ENCODE data around the gene GIN1. TPM values are rescaled to one million over a fixed set of nuclear protein-coding genes. Genes with fewer than 3 reads are reported as not detected.
A peak's percentile ranks its signal among the peaks of the same experiment; 100 is the strongest.

The GIN1 gene
- total and polyA plus RNA-seq, 8 donors: 2.2 to 6.2 (median 3.6) TPM

DNA sequence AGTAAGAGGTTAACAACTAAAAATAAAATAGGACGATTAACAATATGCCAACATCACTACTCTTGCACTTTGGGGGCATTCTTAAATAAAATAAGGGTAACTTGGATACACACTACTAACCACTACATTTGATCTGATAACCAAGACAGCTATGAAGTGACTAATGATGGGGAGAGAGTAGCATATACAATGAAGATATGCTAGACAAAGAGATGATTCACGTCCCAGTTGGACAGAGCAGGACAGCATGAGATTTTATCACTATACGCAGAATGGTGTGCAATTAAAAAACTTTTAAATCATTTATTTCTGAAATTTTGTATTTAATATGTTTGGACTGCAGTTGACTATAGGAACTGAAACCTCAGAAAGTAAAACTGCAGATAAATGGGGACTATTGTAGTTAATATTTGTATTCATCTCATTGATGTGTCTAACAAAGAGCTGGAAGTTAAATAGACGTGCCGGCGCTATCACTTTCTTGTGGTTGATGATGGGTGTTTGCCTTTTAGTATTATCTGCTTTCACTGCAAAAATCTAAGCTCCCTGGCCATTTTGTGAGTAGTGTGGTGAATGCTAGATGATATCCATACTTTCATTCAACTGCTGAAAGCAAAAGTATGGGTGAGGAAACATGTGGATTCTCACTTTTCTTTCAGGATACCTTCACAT lies 18.7 kb downstream of the GIN1 start:
- H3K36me3 ChIP-seq: no peaks in the 10 kb centered on the region
- no peak overlapping the region for H3K4me3 ChIP-seq
- no peak overlapping the region for H3K27ac ChIP-seq
- DNase-seq (no peak), FAIRE-seq (no peak), ATAC-seq (no peak)
- TF ChIP-seq, protein P1, sequence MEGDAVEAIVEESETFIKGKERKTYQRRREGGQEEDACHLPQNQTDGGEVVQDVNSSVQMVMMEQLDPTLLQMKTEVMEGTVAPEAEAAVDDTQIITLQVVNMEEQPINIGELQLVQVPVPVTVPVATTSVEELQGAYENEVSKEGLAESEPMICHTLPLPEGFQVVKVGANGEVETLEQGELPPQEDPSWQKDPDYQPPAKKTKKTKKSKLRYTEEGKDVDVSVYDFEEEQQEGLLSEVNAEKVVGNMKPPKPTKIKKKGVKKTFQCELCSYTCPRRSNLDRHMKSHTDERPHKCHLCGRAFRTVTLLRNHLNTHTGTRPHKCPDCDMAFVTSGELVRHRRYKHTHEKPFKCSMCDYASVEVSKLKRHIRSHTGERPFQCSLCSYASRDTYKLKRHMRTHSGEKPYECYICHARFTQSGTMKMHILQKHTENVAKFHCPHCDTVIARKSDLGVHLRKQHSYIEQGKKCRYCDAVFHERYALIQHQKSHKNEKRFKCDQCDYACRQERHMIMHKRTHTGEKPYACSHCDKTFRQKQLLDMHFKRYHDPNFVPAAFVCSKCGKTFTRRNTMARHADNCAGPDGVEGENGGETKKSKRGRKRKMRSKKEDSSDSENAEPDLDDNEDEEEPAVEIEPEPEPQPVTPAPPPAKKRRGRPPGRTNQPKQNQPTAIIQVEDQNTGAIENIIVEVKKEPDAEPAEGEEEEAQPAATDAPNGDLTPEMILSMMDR (IDR thresholded peaks at IDR 0.05): no peak
- H3K4me1 ChIP-seq: no peaks in the 10 kb centered on the region
- intact Hi-C loops (cut with DNase I): no loop called here
- H3K27me3 ChIP-seq: no peaks in the 10 kb centered on the region
- H3K9me3 ChIP-seq: no peaks in the 10 kb centered on the region
- 88 to 93% methylated on average over 6 of the region's 6 CpGs for WGBS, 2 donors

DNA sequence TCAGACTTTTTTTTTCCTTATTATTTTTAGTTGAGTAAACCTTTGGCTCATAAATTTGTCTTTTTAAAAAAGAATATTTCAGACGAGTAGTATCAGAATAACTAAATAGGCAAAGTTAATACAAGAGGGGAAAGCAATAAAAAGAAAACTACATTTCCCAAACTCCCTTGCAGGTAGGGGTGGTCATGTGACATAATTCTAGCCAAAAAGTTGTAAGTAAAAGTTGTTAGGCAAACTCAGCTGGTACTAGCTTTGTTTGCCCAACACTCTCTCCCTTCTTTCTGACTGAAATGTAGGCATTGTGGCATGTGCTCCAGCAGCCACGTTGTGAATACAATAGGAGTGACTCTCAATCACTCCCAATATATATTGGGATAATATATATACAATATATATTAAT lies 20.9 kb downstream of the GIN1 start:
- Histone ChIP-seq H3K4me3 (no peak overlapping the region), H3K27ac (no peak overlapping the region), H3K4me1 (peaks cover 0 to 13% (median 7%) of the 10 kb centered on the region in 3 donors), H3K36me3 (no peaks in the 10 kb centered on the region), H3K9me3 (no peaks in the 10 kb centered on the region), H3K27me3 (no peaks in the 10 kb centered on the region)
- FAIRE-seq: no peak
- TF ChIP-seq, protein P1 (IDR thresholded peaks at IDR 0.05): no peak
- no peak for ATAC-seq
- WGBS, 2 donors: 57 to 60% methylated on average over 2 of the region's 2 CpGs
- DNase-seq: no peak
- intact Hi-C loops (cut with DNase I): no loop called here

DNA sequence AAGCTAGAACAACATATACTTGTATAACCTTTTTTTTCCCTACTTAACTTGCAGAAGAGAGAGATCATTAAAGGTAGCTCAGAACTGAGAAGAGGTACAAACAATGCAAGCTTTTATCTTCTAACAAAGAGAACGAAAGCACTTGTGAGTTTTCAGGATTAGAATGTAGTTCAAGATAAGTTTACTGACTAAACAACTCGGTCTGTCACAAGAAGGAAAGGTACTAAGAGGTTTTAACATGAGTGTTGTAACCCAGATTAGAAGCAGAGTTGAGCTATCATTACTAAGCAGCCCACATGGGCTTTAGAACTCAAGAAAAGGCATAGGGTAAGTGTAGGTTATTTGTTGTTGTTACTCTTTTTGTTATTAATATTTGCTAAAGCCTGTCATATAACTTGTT lies 25.2 kb downstream of the GIN1 start:
- Histone ChIP-seq H3K27ac (peak overlapping the region in 1 of 4 donors; percentile 37), H3K27me3 (no peaks in the 10 kb centered on the region), H3K36me3 (no peaks in the 10 kb centered on the region), H3K4me1 (peaks cover 0 to 20% (median 10%) of the 10 kb centered on the region in 3 donors), H3K4me3 (no peak overlapping the region), H3K9me3 (no peaks in the 10 kb centered on the region)
- FAIRE-seq: no peak
- peak; percentile 38 to 83 (median 70) for ATAC-seq
- TF ChIP-seq, protein P1 (IDR thresholded peaks at IDR 0.05): no peak
- no peak for DNase-seq
- intact Hi-C loops (cut with DNase I): no loop called here
- WGBS, 2 donors: 18 to 28% methylated on average over 2 of the region's 2 CpGs

DNA sequence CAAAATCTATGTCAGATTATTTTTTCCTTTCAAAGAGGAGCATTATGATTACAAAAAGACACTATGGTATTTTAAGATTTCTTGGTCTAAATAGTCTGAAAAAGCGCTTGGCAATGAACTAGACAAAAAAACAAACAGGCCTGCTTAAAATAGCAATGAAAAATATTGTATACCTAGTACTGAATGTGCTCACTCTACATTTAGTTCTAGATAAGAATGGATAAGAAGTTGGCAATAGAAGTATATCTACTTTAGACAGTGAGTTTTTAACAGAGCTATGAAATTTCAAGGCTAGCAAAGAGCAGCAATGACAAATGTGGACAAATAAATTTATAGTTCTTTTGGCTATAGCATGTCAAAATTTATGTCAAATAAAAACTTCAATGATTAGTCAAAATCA lies 26.2 kb downstream of the GIN1 start:
- TF ChIP-seq, protein P1 (IDR thresholded peaks at IDR 0.05): no peak
- Histone ChIP-seq H3K4me1 (peaks cover 0 to 20% (median 10%) of the 10 kb centered on the region in 3 donors), H3K27me3 (no peaks in the 10 kb centered on the region), H3K4me3 (no peak overlapping the region), H3K36me3 (no peaks in the 10 kb centered on the region), H3K9me3 (no peaks in the 10 kb centered on the region), H3K27ac (peak overlapping the region in 1 of 4 donors; percentile 42)
- 39 to 40% methylated on average over 1 of the region's 1 CpG for WGBS, 2 donors
- intact Hi-C loops (cut with DNase I): no loop called here
- DNase-seq: no peak
- FAIRE-seq: no peak
- ATAC-seq: peak; percentile 38 to 86 (median 73)

DNA sequence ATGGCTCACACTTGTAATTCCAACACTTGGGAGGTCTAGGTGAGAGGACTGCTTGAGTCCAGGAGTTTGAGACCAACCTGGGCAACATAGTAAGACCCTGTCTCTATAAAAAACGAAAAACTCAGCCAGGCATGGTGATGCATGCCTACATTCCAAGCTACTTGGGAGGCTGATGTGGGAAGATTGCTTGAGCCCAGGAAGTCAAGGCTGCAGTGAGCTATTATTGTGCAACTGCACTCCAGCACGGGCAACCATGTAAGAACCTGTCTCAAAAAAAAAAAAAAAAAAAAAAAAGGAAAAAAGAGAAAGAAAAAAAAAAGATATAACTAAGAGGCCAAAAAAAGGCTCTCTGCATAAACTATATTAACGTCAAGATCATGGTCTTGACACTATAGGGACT lies 27.3 kb downstream of the GIN1 start:
- H3K4me1 ChIP-seq: peaks cover 0 to 20% (median 10%) of the 10 kb centered on the region in 3 donors
- no peaks in the 10 kb centered on the region for H3K9me3 ChIP-seq
- DNase-seq: no peak
- TF ChIP-seq, protein P1 (IDR thresholded peaks at IDR 0.05): no peak
- FAIRE-seq: no peak
- no peak overlapping the region for H3K4me3 ChIP-seq
- ATAC-seq: no peak
- intact Hi-C loops (cut with DNase I): no loop called here
- H3K36me3 ChIP-seq: peaks cover 0 to 6% (median 5%) of the 10 kb centered on the region in 3 donors
- 89 to 94% methylated on average over 3 of the region's 3 CpGs for WGBS, 2 donors
- no peaks in the 10 kb centered on the region for H3K27me3 ChIP-seq
- H3K27ac ChIP-seq: no peak overlapping the region
